Panc1 (cell line): ENCODE data around the gene KANK4.

Experiments
- SIN3A ChIP-seq: IDR thresholded peaks from 2 replicates; pipeline ENCODE4 v1.6.1; 2012; ENCODE audit warnings: low read depth, mild to moderate bottlenecking, low read length, moderate library complexity, borderline replicate concordance; ENCODE audit not compliant: insufficient read depth
- TCF7L2 ChIP-seq: IDR thresholded peaks from 2 replicates; pipeline ENCODE4 v1.6.1; 2011; ENCODE audit warnings: mild to moderate bottlenecking, low read depth, low read length, inconsistent platforms
- TF ChIP-seq, protein P1 (sequence below): fragments of 450-650 bp; IDR thresholded peaks from 2 replicates; pipeline ENCODE4 v1.5.1; 2017; ENCODE audit warnings: mild to moderate bottlenecking

DNA sequence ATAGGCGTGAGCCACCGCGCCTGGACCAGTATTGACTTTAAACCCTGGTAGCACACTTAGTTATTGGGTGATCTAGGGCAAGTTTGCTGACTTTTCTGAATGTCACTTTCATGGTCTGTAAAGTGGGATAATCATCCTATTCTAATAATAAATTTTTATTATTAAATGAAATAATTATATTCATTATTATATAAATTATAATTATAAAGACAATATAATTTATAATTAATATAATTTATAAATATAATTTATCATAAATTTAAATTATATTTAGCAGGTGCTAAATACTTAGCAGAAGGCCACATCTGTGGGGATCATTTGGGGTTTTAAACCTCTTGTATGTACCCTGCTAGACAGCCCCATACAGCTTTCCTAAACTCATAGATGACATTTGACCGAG, 59.7 kb downstream of the KANK4 start:
- TF ChIP-seq, protein P1, sequence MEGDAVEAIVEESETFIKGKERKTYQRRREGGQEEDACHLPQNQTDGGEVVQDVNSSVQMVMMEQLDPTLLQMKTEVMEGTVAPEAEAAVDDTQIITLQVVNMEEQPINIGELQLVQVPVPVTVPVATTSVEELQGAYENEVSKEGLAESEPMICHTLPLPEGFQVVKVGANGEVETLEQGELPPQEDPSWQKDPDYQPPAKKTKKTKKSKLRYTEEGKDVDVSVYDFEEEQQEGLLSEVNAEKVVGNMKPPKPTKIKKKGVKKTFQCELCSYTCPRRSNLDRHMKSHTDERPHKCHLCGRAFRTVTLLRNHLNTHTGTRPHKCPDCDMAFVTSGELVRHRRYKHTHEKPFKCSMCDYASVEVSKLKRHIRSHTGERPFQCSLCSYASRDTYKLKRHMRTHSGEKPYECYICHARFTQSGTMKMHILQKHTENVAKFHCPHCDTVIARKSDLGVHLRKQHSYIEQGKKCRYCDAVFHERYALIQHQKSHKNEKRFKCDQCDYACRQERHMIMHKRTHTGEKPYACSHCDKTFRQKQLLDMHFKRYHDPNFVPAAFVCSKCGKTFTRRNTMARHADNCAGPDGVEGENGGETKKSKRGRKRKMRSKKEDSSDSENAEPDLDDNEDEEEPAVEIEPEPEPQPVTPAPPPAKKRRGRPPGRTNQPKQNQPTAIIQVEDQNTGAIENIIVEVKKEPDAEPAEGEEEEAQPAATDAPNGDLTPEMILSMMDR = no peak
- TF ChIP-seq TCF7L2 (no peak), SIN3A (no peak)
